GM21737 (cell line): Measurements from ENCODE around the gene GRAP.

Experiments used
- ATAC-seq: cut with Tn5 transposase; IDR thresholded peaks from one replicate; pipeline ENCODE4 v1.9.1; 2021; ENCODE audit warnings: mild to moderate bottlenecking, moderate library complexity; ENCODE audit not compliant: unreplicated experiment

The GRAP gene

GRCh38 chr17:19003543-19004420, 43.0 kb downstream of the GRAP start:
- ATAC-seq: peak; percentile 23

GRCh38 chr17:19002805-19003542, 43.8 kb downstream of the GRAP start:
- no peak for ATAC-seq

GRCh38 chr17:19001907-19002590, 44.7 kb downstream of the GRAP start:
- ATAC-seq: no peak

- no peak for ATAC-seq
These were observed 46.0 kb downstream of the GRAP start for GRCh38 chr17:19000531-19001325.

GRCh38 chr17:18999911-19000310, 46.8 kb downstream of the GRAP start:
- no peak for ATAC-seq

GRCh38 chr17:18999394-18999793, 47.4 kb downstream of the GRAP start:
- ATAC-seq: no peak

GRCh38 chr17:18997650-18998196, 49.0 kb downstream of the GRAP start:
- ATAC-seq: no peak

GRCh38 chr17:18996458-18996857, 50.3 kb downstream of the GRAP start:
- no peak for ATAC-seq

GRCh38 chr17:18995220-18995619, 51.5 kb downstream of the GRAP start:
- no peak for ATAC-seq

GRCh38 chr17:18994631-18995030, 52.1 kb downstream of the GRAP start:
- ATAC-seq: no peak

- no peak for ATAC-seq
These were observed 52.7 kb downstream of the GRAP start for GRCh38 chr17:18993905-18994526.

GRCh38 chr17:18992454-18993130, 54.2 kb downstream of the GRAP start:
- no peak for ATAC-seq

GRCh38 chr17:18991531-18992315, 55.0 kb downstream of the GRAP start:
- no peak for ATAC-seq

GRCh38 chr17:18990331-18990730, 56.4 kb downstream of the GRAP start:
- no peak for ATAC-seq

- ATAC-seq: no peak
These were observed 58.1 kb downstream of the GRAP start for GRCh38 chr17:18988546-18989173.

GRCh38 chr17:18987862-18988545, 58.8 kb downstream of the GRAP start:
- ATAC-seq: no peak

GRCh38 chr17:18987230-18987610, 59.5 kb downstream of the GRAP start:
- ATAC-seq: no peak
